ENCODE data around the gene ZNF263. TPM values are rescaled to one million over a fixed set of nuclear protein-coding genes. Genes with fewer than 3 reads are reported as not detected.

ZNF263 gene
- total and polyA plus RNA-seq, 10 of the 15 experiments (the other 5 are each of a cell fraction or from before 2014, with no cell fraction given), result 4.7 to 45.6 (median 24.5) TPM

DNA sequence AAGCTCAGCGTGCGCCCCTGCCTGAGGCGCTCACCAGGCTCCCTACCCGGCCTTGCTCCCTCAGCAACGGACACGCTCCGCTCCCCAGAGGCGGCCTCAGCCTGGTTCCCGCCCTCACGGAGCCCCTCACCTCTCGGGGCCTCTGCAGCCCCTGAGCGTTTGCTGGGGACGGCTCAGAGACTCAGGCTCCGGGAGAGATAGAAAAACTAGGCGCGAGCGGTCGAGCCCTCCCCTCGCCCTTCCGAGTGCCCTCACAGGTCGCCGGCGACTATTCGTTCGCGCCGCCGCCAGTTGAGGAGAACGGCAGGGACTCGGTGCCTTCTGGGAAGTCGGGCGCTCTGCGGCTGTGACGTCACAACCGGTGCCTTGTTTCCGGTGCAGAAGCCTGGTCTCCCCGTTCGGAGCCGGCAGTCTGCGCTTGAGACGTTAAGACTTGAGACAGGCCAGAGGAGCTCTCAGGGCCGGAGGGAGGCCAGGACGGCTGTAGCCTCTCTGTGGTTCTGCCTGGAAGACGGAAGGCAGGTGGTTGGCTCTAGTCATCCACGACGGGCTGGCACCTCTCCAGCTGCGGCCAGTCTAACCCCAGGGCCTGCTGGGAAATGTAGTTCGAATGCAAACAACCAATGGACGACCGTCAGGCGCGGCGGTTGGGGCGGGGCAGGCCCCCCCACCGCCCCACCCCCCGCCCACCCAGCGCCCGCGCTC lies 48.3 kb upstream of the ZNF263 start, which contains the start of gene ZNF200 (continued):
- TF ChIP-seq SREBF1 (IDR thresholded peaks at IDR 0.05; ENCODE audit: low read length) (peak; percentile 49; the same call in 1 of the 2 replicates), BCLAF1 (IDR thresholded peaks at IDR 0.05) (no peak), ZNF622 (IDR thresholded peaks at IDR 0.05) (no peak), SPI1 (IDR thresholded peaks at IDR 0.05; ENCODE audit: borderline replicate concordance, insufficient read depth, low read depth, low read length) (no peak), CHD2 (IDR thresholded peaks at IDR 0.05; ENCODE audit: borderline replicate concordance, low read depth, low read length) (peak; percentile 83; the same call in 1 of the 2 replicates), JUND (IDR thresholded peaks at IDR 0.05; ENCODE audit: low read depth, low read length) (no peak), NBN (IDR thresholded peaks at IDR 0.05) (peak; percentile 100), FOXK2 (IDR thresholded peaks at IDR 0.05) (no peak), CBFB (IDR thresholded peaks at IDR 0.05; ENCODE audit: low read depth) (0 out of 2 replicates have a peak, but pooled peaks have one; percentile 64), TCF12 (IDR thresholded peaks at IDR 0.05; ENCODE audit: low read depth, low read length) (0 out of 2 replicates have a peak, but pooled peaks have one; percentile 47), IKZF1 (conservative IDR thresholded peaks at IDR 0.05) (peak; percentile 97), ZNF24 (IDR thresholded peaks at IDR 0.05) (no peak), MXI1 (IDR thresholded peaks at IDR 0.05; ENCODE audit: low read depth, low read length) (peak; percentile 66), HSF1 (IDR thresholded peaks at IDR 0.05; ENCODE audit: low read depth, low read length) (no peak)
- TF ChIP-seq, protein P1, sequence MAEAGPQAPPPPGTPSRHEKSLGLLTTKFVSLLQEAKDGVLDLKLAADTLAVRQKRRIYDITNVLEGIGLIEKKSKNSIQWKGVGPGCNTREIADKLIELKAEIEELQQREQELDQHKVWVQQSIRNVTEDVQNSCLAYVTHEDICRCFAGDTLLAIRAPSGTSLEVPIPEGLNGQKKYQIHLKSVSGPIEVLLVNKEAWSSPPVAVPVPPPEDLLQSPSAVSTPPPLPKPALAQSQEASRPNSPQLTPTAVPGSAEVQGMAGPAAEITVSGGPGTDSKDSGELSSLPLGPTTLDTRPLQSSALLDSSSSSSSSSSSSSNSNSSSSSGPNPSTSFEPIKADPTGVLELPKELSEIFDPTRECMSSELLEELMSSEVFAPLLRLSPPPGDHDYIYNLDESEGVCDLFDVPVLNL (IDR thresholded peaks at IDR 0.05; ENCODE audit: low read depth, low read length), result 0 out of 2 replicates have a peak, but pooled peaks have one; percentile 48
- TF ChIP-seq, protein P2, sequence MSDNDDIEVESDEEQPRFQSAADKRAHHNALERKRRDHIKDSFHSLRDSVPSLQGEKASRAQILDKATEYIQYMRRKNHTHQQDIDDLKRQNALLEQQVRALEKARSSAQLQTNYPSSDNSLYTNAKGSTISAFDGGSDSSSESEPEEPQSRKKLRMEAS (IDR thresholded peaks at IDR 0.05; ENCODE audit: low read depth, low read length), result peak; percentile 37
- TF ChIP-seq, protein P3, sequence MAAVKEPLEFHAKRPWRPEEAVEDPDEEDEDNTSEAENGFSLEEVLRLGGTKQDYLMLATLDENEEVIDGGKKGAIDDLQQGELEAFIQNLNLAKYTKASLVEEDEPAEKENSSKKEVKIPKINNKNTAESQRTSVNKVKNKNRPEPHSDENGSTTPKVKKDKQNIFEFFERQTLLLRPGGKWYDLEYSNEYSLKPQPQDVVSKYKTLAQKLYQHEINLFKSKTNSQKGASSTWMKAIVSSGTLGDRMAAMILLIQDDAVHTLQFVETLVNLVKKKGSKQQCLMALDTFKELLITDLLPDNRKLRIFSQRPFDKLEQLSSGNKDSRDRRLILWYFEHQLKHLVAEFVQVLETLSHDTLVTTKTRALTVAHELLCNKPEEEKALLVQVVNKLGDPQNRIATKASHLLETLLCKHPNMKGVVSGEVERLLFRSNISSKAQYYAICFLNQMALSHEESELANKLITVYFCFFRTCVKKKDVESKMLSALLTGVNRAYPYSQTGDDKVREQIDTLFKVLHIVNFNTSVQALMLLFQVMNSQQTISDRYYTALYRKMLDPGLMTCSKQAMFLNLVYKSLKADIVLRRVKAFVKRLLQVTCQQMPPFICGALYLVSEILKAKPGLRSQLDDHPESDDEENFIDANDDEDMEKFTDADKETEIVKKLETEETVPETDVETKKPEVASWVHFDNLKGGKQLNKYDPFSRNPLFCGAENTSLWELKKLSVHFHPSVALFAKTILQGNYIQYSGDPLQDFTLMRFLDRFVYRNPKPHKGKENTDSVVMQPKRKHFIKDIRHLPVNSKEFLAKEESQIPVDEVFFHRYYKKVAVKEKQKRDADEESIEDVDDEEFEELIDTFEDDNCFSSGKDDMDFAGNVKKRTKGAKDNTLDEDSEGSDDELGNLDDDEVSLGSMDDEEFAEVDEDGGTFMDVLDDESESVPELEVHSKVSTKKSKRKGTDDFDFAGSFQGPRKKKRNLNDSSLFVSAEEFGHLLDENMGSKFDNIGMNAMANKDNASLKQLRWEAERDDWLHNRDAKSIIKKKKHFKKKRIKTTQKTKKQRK (IDR thresholded peaks at IDR 0.05; ENCODE audit: low read depth, low read length), result no peak
